HEK293 (cell line): ENCODE results near the gene USP2.

ENCODE experiments used
- CTCF ChIA-PET: fragments of 350-600 bp; formaldehyde crosslinking; extraction: SDS; loops from one replicate; lab custom pipeline; 2021; ENCODE audit warnings: antibody characterized with exemption; lab: Yijun Ruan, JAX
- POLR2A ChIA-PET: fragments of 300-600 bp; formaldehyde crosslinking; extraction: SDS; loops from one replicate; lab custom pipeline; 2020; ENCODE audit warnings: antibody characterized with exemption, inconsistent platforms; lab: Yijun Ruan, JAX
- H3K27ac ChIP-seq: fragments of 200-500 bp; sonication (Bioruptor generic); 2 replicates; pipeline ENCODE4 v1.5.1; 2014; ENCODE audit warnings: low read depth, low read length, control low read depth, inconsistent platforms; ENCODE audit errors: extremely low read depth
- H3K36me3 ChIP-seq, 2 experiments: fragments of 200-500 bp in 1 of 2; sonication (Bioruptor generic) in 1 of 2; 1 replicate in 1 of 2; 2 replicates in 1 of 2; pipeline ENCODE4 v1.5.1; 2014 to 2017; ENCODE audit warnings: inconsistent platforms in 2 of 2, low read length in 2 of 2; ENCODE audit not compliant: control insufficient read depth in 2 of 2, insufficient read depth in 1 of 2
- H3K4me1 ChIP-seq: fragments of 200-500 bp; sonication (Bioruptor generic); 2 replicates; pipeline ENCODE4 v1.5.1; 2014; ENCODE audit warnings: mild to moderate bottlenecking, low read length, inconsistent platforms; ENCODE audit not compliant: control insufficient read depth, insufficient read depth
- H3K4me3 ChIP-seq: 2 replicates; pipeline ENCODE4 v1.5.1; 2011; ENCODE audit warnings: low read depth, mild to moderate bottlenecking, control low read depth, low read length, moderate library complexity
- H3K9me3 ChIP-seq: fragments of 200-500 bp; sonication (Bioruptor generic); 2 replicates; pipeline ENCODE4 v1.5.1; 2014; ENCODE audit warnings: low read depth, low read length, inconsistent platforms; ENCODE audit not compliant: control insufficient read depth, insufficient read depth
- HOXC10 ChIP-seq: sonication (generic); formaldehyde crosslinking; IDR thresholded peaks from 2 replicates; pipeline ENCODE4 v1.8.1; 2023; ENCODE audit warnings: mild to moderate bottlenecking, missing genetic modification reagents
- KLF10 ChIP-seq: fragments of 450-650 bp; IDR thresholded peaks from 2 replicates; pipeline ENCODE4 v1.5.1; 2018; ENCODE audit warnings: missing biosample characterization, mild to moderate bottlenecking, missing genetic modification characterization
- KLF8 ChIP-seq: fragments of 450-650 bp; formaldehyde crosslinking; IDR thresholded peaks from 2 replicates; pipeline ENCODE4 v1.5.1; 2016; ENCODE audit warnings: missing biosample characterization, missing genetic modification characterization
- SP2 ChIP-seq: fragments of 450-650 bp; formaldehyde crosslinking; IDR thresholded peaks from 2 replicates; pipeline ENCODE4 v1.5.1; 2016; ENCODE audit warnings: missing biosample characterization, missing genetic modification characterization
- SP3 ChIP-seq: fragments of 450-650 bp; formaldehyde crosslinking; IDR thresholded peaks from 2 replicates; pipeline ENCODE4 v1.5.1; 2016; ENCODE audit warnings: missing biosample characterization, missing genetic modification characterization
- ZBTB48 ChIP-seq: fragments of 450-650 bp; formaldehyde crosslinking; IDR thresholded peaks from 2 replicates; pipeline ENCODE4 v1.5.1; 2016; ENCODE audit warnings: missing biosample characterization, missing genetic modification characterization
- ZFP3 ChIP-seq: fragments of 450-650 bp; formaldehyde crosslinking; IDR thresholded peaks from 2 replicates; pipeline ENCODE4 v1.5.1; 2016; ENCODE audit warnings: low read depth, missing biosample characterization, missing genetic modification characterization
- ZNF133 ChIP-seq: fragments of 450-650 bp; formaldehyde crosslinking; IDR thresholded peaks from 2 replicates; pipeline ENCODE4 v1.5.1; 2016; ENCODE audit warnings: missing biosample characterization, missing genetic modification characterization
- ZNF138 ChIP-seq: fragments of 450-650 bp; formaldehyde crosslinking; IDR thresholded peaks from 2 replicates; pipeline ENCODE4 v1.5.1; 2016; ENCODE audit warnings: missing biosample characterization, missing genetic modification characterization, borderline replicate concordance
- ZNF174 ChIP-seq: fragments of 450-650 bp; formaldehyde crosslinking; IDR thresholded peaks from 2 replicates; pipeline ENCODE4 v1.5.0; 2017; ENCODE audit warnings: missing biosample characterization, mild to moderate bottlenecking, missing genetic modification characterization
- ZNF248 ChIP-seq: fragments of 450-650 bp; formaldehyde crosslinking; IDR thresholded peaks from 2 replicates; pipeline ENCODE4 v1.5.1; 2017; ENCODE audit warnings: missing biosample characterization, missing genetic modification characterization
- ZNF366 ChIP-seq: fragments of 450-650 bp; formaldehyde crosslinking; conservative IDR thresholded peaks from 2 replicates; pipeline ENCODE4 v1.5.1; 2016; ENCODE audit warnings: missing biosample characterization, missing genetic modification characterization
- ZNF416 ChIP-seq: fragments of 450-650 bp; formaldehyde crosslinking; IDR thresholded peaks from 2 replicates; pipeline ENCODE4 v1.5.1; 2016; ENCODE audit warnings: missing biosample characterization, missing genetic modification characterization
- ZNF544 ChIP-seq: fragments of 450-650 bp; formaldehyde crosslinking; IDR thresholded peaks from 2 replicates; pipeline ENCODE4 v1.5.0; 2017; ENCODE audit warnings: missing biosample characterization, missing genetic modification characterization
- ZNF558 ChIP-seq: fragments of 450-650 bp; formaldehyde crosslinking; IDR thresholded peaks from 2 replicates; pipeline ENCODE4 v1.5.1; 2016; ENCODE audit warnings: missing biosample characterization, missing genetic modification characterization
- ZNF610 ChIP-seq: fragments of 450-650 bp; formaldehyde crosslinking; IDR thresholded peaks from 2 replicates; pipeline ENCODE4 v1.5.1; 2016; ENCODE audit warnings: missing biosample characterization, missing genetic modification characterization, borderline replicate concordance
- ZNF624 ChIP-seq: fragments of 450-650 bp; formaldehyde crosslinking; IDR thresholded peaks from 2 replicates; pipeline ENCODE4 v1.5.1; 2017; ENCODE audit warnings: missing biosample characterization, missing genetic modification characterization
- ZNF626 ChIP-seq: fragments of 450-650 bp; sonication (Bioruptor Pico); formaldehyde crosslinking; IDR thresholded peaks from 2 replicates; pipeline ENCODE4 v1.5.1; 2018; ENCODE audit warnings: missing biosample characterization, missing genetic modification characterization, inconsistent platforms
- ZNF654 ChIP-seq: fragments of 450-650 bp; formaldehyde crosslinking; IDR thresholded peaks from 2 replicates; pipeline ENCODE4 v1.5.1; 2016; ENCODE audit warnings: low read depth, missing biosample characterization, missing genetic modification characterization
- ZNF677 ChIP-seq: fragments of 450-650 bp; IDR thresholded peaks from 2 replicates; pipeline ENCODE4 v1.5.0; 2018; ENCODE audit warnings: missing biosample characterization, mild to moderate bottlenecking, missing genetic modification characterization, moderate library complexity
- ZSCAN30 ChIP-seq: fragments of 450-650 bp; IDR thresholded peaks from 2 replicates; pipeline ENCODE4 v1.5.1; 2018; ENCODE audit warnings: missing biosample characterization, mild to moderate bottlenecking, missing genetic modification characterization, moderate library complexity
- TF ChIP-seq, protein P1 (sequence below): sonication (generic); formaldehyde crosslinking; IDR thresholded peaks from 2 replicates; pipeline ENCODE4 v1.8.1; 2022; ENCODE audit warnings: mild to moderate bottlenecking, moderate library complexity, missing genetic modification reagents
- TF ChIP-seq, protein P2 (sequence below): fragments of 450-650 bp; formaldehyde crosslinking; IDR thresholded peaks from 2 replicates; pipeline ENCODE4 v1.5.1; 2016; ENCODE audit warnings: missing biosample characterization, missing genetic modification characterization
- TF ChIP-seq, protein P3 (sequence below): fragments of 450-650 bp; formaldehyde crosslinking; IDR thresholded peaks from 2 replicates; pipeline ENCODE4 v1.5.0; 2017; ENCODE audit warnings: missing biosample characterization, missing genetic modification characterization, borderline replicate concordance

USP2 gene

DNA sequence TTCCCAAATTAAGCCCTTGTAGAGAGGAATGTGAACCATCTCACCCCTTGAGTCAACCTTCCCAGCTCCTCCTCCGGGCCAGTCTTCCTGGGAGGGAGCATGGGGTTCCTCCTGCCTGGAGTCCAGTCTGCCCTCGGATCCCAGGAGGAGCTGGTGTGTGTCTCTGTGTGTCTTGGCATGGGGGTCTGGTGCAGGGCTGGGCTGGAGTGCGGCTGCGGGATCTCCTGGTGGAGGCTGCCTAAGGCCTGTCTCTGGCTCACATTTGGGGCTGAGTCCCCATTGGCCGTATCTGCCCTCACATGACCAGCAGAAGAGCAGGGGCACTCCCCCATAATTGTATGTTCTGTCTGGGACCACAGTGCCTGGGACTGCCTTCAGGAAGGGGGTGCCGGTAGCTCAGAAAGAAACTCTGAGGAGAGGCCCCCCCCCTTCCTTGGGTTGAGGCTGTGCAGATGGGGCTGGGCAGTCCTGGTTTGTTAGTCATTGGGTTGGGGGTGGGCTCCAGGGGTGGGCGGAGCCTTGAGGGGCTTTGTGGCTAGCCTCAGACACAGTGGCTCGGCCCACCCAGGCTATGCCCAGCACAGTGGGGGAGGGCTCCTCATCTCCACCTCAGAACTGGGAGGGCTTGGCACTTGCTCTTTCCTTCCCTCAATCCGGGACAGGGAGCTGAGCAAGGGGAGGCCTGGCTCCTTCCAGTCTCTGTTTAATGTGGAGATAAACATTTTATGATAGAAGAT lies 43.7 kb downstream of the USP2 start (continued):
- TF ChIP-seq ZNF416 (tag by site-specific recombination), result no peak
- no peak for TF ChIP-seq ZNF544 (tag by site-specific recombination)
- TF ChIP-seq, protein P1, sequence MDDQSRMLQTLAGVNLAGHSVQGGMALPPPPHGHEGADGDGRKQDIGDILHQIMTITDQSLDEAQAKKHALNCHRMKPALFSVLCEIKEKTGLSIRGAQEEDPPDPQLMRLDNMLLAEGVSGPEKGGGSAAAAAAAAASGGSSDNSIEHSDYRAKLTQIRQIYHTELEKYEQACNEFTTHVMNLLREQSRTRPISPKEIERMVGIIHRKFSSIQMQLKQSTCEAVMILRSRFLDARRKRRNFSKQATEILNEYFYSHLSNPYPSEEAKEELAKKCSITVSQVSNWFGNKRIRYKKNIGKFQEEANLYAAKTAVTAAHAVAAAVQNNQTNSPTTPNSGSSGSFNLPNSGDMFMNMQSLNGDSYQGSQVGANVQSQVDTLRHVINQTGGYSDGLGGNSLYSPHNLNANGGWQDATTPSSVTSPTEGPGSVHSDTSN (CRISPR knock-in tag), result no peak
- TF ChIP-seq ZNF677 (tag by site-specific recombination), result no peak
- TF ChIP-seq SP3, result peak; percentile 42; the same call in 1 of the 2 replicates
- TF ChIP-seq SP2, result peak; percentile 68
- TF ChIP-seq ZNF610 (tag by site-specific recombination), result no peak
- TF ChIP-seq ZNF366 (tag by site-specific recombination), result 0 out of 2 replicates have a peak, but pooled peaks have one; percentile 41
- TF ChIP-seq ZFP3 (tag by site-specific recombination), result no peak

DNA sequence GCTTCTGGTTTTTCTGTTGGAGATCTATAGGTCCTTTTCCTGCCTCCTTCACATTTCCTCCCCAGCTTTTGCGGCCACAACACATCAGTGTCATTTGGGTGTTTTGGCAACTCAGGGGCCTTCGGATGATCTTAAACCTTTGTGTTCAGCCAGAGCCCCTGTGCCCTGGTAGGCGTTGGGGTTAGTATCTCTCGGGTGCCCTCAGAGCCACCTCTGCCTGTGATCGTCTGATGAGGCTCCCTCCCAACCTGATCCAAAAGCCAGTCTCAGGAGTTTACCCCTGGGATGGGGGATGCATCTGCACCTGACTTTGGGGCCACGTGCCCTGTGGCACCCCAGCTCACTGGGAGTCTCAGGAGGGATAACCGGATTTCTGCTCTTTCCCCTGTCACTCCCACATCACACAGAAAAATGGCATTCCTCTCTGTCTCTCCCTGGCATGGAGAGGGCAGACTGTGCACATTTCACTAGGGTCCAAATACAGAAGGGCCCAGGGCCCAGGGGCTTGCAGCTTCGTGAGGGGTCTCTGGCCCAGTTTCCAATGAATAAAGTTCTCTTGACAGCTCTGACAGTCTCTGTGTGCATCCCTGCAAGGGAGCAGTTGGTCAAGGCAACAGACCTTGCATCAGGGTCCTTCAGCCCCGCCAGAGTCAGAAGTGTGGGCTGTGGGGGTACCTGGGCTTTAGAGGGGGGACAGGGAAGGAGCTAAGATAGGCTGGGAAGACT lies 44.6 kb downstream of the USP2 start:
- no peak overlapping the region for H3K4me3 ChIP-seq
- TF ChIP-seq KLF10 (no peak), ZSCAN30 (tag by site-specific recombination) (no peak), ZNF558 (no peak), ZBTB48 (tag by site-specific recombination) (no peak), KLF8 (no peak), ZNF626 (tag by site-specific recombination) (no peak), ZNF654 (no peak), ZNF133 (tag by site-specific recombination) (no peak), SP2 (no peak)
- H3K36me3 ChIP-seq, result peaks cover 0 to 19% of the 10 kb centered on the region in 2 experiments; a peak in 1 of 3 replicates
- H3K27ac ChIP-seq, result no peak overlapping the region
- CTCF ChIA-PET, result interaction anchor here (0.6 to 7.2 kb wide), 11 partner anchors 11 to 209 kb away, joined by 3 to 160 read pairs (median 18); partner anchors contain the start of genes MCAM, MFRP and USP2
- no peaks in the 10 kb centered on the region for H3K9me3 ChIP-seq
- no peaks in the 10 kb centered on the region; the same call in 1 of the 2 replicates for H3K4me1 ChIP-seq
- POLR2A ChIA-PET, result interaction anchor here (1.0 to 3.2 kb wide), 7 partner anchors 18 to 132 kb away, joined by 4 to 39 read pairs (median 9); partner anchors contain the start of genes CBL and MCAM

DNA sequence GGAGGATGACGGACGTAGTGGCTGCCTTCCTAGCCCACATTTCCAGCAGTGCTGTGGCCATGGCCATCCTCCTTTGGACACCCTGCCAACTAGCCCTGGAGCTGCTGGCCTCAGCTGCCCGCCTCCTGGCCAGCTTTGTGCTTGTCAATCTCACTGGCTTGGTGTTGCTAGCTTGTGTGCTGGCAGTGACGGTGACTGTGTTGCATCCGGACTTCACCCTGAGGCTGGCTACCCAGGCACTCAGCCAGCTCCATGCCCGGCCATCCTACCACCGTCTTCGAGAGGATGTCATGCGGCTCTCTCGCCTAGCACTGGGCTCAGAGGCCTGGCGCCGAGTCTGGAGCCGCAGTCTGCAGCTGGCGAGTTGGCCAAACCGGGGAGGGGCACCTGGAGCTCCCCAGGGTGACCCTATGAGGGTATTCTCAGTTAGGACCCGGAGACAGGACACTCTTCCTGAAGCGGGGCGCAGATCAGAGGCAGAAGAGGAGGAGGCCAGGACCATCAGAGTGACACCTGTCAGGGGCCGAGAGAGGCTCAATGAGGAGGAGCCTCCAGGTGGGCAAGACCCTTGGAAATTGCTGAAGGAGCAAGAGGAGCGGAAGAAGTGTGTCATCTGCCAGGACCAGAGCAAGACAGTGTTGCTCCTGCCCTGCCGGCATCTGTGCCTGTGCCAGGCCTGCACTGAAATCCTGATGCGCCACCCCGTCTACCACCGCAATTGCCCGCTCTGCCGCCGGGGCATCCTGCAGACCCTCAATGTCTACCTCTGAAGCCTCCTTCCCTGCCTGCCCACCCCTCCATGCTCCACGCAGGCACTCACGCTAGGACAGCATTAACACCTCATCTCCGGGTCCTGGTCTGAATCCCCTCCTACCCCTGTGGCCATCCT lies 45.6 kb downstream of the USP2 start:
- Histone ChIP-seq H3K9me3 (no peaks in the 10 kb centered on the region), H3K27ac (no peak overlapping the region), H3K4me1 (no peaks in the 10 kb centered on the region; the same call in 1 of the 2 replicates), H3K36me3 (peaks cover 0 to 19% of the 10 kb centered on the region in 2 experiments; a peak in 1 of 3 replicates), H3K4me3 (peak overlapping the region; percentile 90)
- ChIA-PET POLR2A (interaction anchor here (0.5 to 0.9 kb wide), 3 partner anchors 25 to 130 kb away, joined by 4 to 5 read pairs (median 4); partner anchors contain the start of gene CBL), CTCF (interaction anchor here (0.6 to 7.2 kb wide), 5 partner anchors 12 to 387 kb away, joined by 3 to 160 read pairs (median 34); partner anchors contain the start of genes MFRP and USP2)
- TF ChIP-seq, protein P2, sequence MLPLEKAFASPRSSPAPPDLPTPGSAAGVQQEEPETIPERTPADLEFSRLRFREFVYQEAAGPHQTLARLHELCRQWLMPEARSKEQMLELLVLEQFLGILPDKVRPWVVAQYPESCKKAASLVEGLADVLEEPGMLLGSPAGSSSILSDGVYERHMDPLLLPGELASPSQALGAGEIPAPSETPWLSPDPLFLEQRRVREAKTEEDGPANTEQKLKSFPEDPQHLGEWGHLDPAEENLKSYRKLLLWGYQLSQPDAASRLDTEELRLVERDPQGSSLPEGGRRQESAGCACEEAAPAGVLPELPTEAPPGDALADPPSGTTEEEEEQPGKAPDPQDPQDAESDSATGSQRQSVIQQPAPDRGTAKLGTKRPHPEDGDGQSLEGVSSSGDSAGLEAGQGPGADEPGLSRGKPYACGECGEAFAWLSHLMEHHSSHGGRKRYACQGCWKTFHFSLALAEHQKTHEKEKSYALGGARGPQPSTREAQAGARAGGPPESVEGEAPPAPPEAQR (tag by site-specific recombination), result no peak
- TF ChIP-seq ZNF174 (no peak), HOXC10 (CRISPR knock-in tag) (no peak), ZNF138 (no peak), ZNF624 (tag by site-specific recombination) (no peak), ZNF248 (no peak)
- TF ChIP-seq, protein P3, sequence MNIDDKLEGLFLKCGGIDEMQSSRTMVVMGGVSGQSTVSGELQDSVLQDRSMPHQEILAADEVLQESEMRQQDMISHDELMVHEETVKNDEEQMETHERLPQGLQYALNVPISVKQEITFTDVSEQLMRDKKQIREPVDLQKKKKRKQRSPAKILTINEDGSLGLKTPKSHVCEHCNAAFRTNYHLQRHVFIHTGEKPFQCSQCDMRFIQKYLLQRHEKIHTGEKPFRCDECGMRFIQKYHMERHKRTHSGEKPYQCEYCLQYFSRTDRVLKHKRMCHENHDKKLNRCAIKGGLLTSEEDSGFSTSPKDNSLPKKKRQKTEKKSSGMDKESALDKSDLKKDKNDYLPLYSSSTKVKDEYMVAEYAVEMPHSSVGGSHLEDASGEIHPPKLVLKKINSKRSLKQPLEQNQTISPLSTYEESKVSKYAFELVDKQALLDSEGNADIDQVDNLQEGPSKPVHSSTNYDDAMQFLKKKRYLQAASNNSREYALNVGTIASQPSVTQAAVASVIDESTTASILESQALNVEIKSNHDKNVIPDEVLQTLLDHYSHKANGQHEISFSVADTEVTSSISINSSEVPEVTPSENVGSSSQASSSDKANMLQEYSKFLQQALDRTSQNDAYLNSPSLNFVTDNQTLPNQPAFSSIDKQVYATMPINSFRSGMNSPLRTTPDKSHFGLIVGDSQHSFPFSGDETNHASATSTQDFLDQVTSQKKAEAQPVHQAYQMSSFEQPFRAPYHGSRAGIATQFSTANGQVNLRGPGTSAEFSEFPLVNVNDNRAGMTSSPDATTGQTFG (tag by site-specific recombination), result no peak
